Adrenal gland (tissue), 12 donors: ENCODE results near the gene GPR157. TPM values are rescaled to one million over a fixed set of nuclear protein-coding genes. Genes with fewer than 3 reads are reported as not detected.

ENCODE experiments used
- DNase-seq, 7 donors: peaks; one replicate each; pipeline ENCODE4 v3.0.0-alpha.2; 2019 to 2020
- H3K27ac ChIP-seq, 5 donors: fragments of 200-600 bp; sonication (generic) in 4 of 5; 1 replicate in 3 of 5; 2 replicates in 2 of 5; pipeline versions ENCODE4 v1.5.1 to v1.8.0; 2016 to 2020; ENCODE audit warnings: mild to moderate bottlenecking in 1 of 5
- H3K27me3 ChIP-seq: fragments of 200-600 bp; 2 replicates; pipeline ENCODE4 v1.8.0; 2021
- H3K36me3 ChIP-seq, 2 donors: fragments of 200-600 bp; replicated peaks in 1 of 2; 1 replicate in 1 of 2; 2 replicates in 1 of 2; pipeline versions ENCODE4 v1.5.1 to v1.8.0; 2018 to 2022
- H3K4me1 ChIP-seq, 2 donors: fragments of 200-600 bp; replicated peaks in 1 of 2; 1 replicate in 1 of 2; 2 replicates in 1 of 2; pipeline versions ENCODE4 v1.5.1 to v1.8.0; 2018 to 2021
- H3K4me3 ChIP-seq, 4 donors: fragments of 200-600 bp; sonication (generic) in 3 of 4; one replicate each; pipeline ENCODE4 v1.5.1; 2016 to 2018
- H3K9me3 ChIP-seq, 3 donors: fragments of 200-600 bp; sonication (generic) in 1 of 3; replicated peaks in 1 of 3; 1 replicate in 2 of 3; 2 replicates in 1 of 3; pipeline versions ENCODE4 v1.5.1 to v1.8.0; 2016 to 2021
- CTCF ChIP-seq, 6 experiments: fragments of 450-650 bp in 4 of 6; fragments of 200-600 bp in 2 of 6; sonication (generic) in 1 of 6; IDR thresholded peaks; 1 replicate in 5 of 6; 2 replicates in 1 of 6; pipeline versions ENCODE4 v1.5.1 to v1.8.0; 2016 to 2021; ENCODE audit warnings: antibody characterized with exemption in 6 of 6, mild to moderate bottlenecking in 2 of 6, moderate library complexity in 1 of 6
- POLR2A ChIP-seq, 2 donors: fragments of 450-650 bp; IDR thresholded peaks; one replicate each; pipeline ENCODE4 v1.6.1; 2017; ENCODE audit warnings: antibody characterized with exemption in 2 of 2, mild to moderate bottlenecking in 2 of 2, moderate library complexity in 1 of 2
- WGBS, 4 donors: extraction: QIAGEN DNeasy Blood & Tissue Kit in 2 of 4; methylation state at CpG; one replicate each; pipeline versions ENCODE4 v1.1.5 to v1.1.7; 2013 to 2017; 5-methylcytosine and 5-hydroxymethylcytosine counted together
- intact Hi-C, 2 donors: fragments of 100-400 bp; cut with DNase I; formaldehyde crosslinking; loops; one replicate each; pipeline versions ENCODE4 v1.14.1 to v1.15.0; 2022 to 2023
- polyA plus RNA-seq, 3 donors: library from polyadenylated mRNA; stranded (reverse); fragments of 200-250 nt in 2 of 3; fragments of 350-450 nt in 1 of 3; fragmentation: Illumina TruSeq in 1 of 3; extraction: RNeasy Lipid Tissue Mini Kit (QIAGEN cat#74804) in 1 of 3; gene quantifications; one replicate each; pipeline ENCODE4 v1.2.3, GENCODE V29; 2013 to 2014
- total RNA-seq, 9 donors: library from RNA; depleted of rRNA in 4 of 9; stranded (reverse); fragments of >200 nt in 4 of 9; fragments of 120-200 nt in 1 of 9; fragmentation: NEBNext Ultra II Directional in 1 of 9; extraction: Animal tissue kit (Norgen Biotek cat#: 25700) in 1 of 9; gene quantifications; one replicate each; pipeline versions ENCODE4 v1.1.0 to v1.2.4, GENCODE V29; 2013 to 2023
- donor health status: healthy with polysubstance abuse.
- donor health status: Bipolar disorder and iron deficiency.
- donor health status: DM: yes; HTN: yes; CAD: no.
- donor health status: DM: no; HTN: no; CAD: no.
- donor health status: DM: no; HTN: no; CAD: no.
- donor health status: DM: yes; HTN: yes; CAD: no.

The GPR157 gene
- total and polyA plus RNA-seq, 12 donors: 2.0 to 16.8 (median 7.5) TPM

GRCh38 chr1:9120312-9120958 is 8.5 kb downstream of the GPR157 start:
- no peak for TF ChIP-seq CTCF (IDR thresholded peaks at IDR 0.05)
- TF ChIP-seq POLR2A (IDR thresholded peaks at IDR 0.05): no peak
- DNase-seq: no peak
- no peaks in the 10 kb centered on the region for H3K27me3 ChIP-seq
- no peak overlapping the region for H3K4me3 ChIP-seq
- H3K9me3 ChIP-seq: no peaks in the 10 kb centered on the region
- no peak overlapping the region for H3K27ac ChIP-seq
- WGBS, 4 donors: 56 to 81% (median 77%) methylated on average over 4 to 9 of the region's 9 CpGs
- intact Hi-C loops: no loop called here
- H3K4me1 ChIP-seq: no peaks in the 10 kb centered on the region
- no peaks in the 10 kb centered on the region for H3K36me3 ChIP-seq

GRCh38 chr1:9119745-9120144 is 9.2 kb downstream of the GPR157 start:
- intact Hi-C loops: no loop called here
- H3K27me3 ChIP-seq: no peaks in the 10 kb centered on the region
- no peak for DNase-seq
- H3K36me3 ChIP-seq: no peaks in the 10 kb centered on the region
- WGBS, 4 donors: 72 to 85% (median 81%) methylated on average over 6 to 9 of the region's 9 CpGs
- no peaks in the 10 kb centered on the region for H3K4me1 ChIP-seq
- H3K4me3 ChIP-seq: no peak overlapping the region
- no peak for TF ChIP-seq CTCF (IDR thresholded peaks at IDR 0.05)
- TF ChIP-seq POLR2A (IDR thresholded peaks at IDR 0.05): no peak
- H3K27ac ChIP-seq: no peak overlapping the region
- H3K9me3 ChIP-seq: no peaks in the 10 kb centered on the region

GRCh38 chr1:9118186-9118585 is 10.7 kb downstream of the GPR157 start:
- WGBS, 4 donors: 68 to 89% (median 87%) methylated on average over 4 to 7 of the region's 7 CpGs
- no peaks in the 10 kb centered on the region for H3K9me3 ChIP-seq
- H3K4me1 ChIP-seq: no peaks in the 10 kb centered on the region
- TF ChIP-seq CTCF (IDR thresholded peaks at IDR 0.05) (no peak), POLR2A (IDR thresholded peaks at IDR 0.05) (no peak)
- H3K4me3 ChIP-seq: no peak overlapping the region
- intact Hi-C loops: no loop called here
- DNase-seq: no peak
- no peaks in the 10 kb centered on the region for H3K27me3 ChIP-seq
- no peak overlapping the region for H3K27ac ChIP-seq
- H3K36me3 ChIP-seq: no peaks in the 10 kb centered on the region

GRCh38 chr1:9115351-9116205 is 13.3 kb downstream of the GPR157 start:
- no peak overlapping the region for H3K4me3 ChIP-seq
- peak in 2 of 7 donors; percentile 17 to 31 for DNase-seq
- peaks cover 0 to under 1% of the 10 kb centered on the region in 2 donors for H3K4me1 ChIP-seq
- no peak for TF ChIP-seq POLR2A (IDR thresholded peaks at IDR 0.05)
- TF ChIP-seq CTCF (IDR thresholded peaks at IDR 0.05): no peak
- intact Hi-C loops: no loop called here
- H3K27ac ChIP-seq: no peak overlapping the region
- no peaks in the 10 kb centered on the region for H3K36me3 ChIP-seq
- WGBS, 4 donors: 75 to 81% (median 79%) methylated on average over 5 of the region's 5 CpGs
- no peaks in the 10 kb centered on the region for H3K9me3 ChIP-seq
- no peaks in the 10 kb centered on the region for H3K27me3 ChIP-seq
